Upper lobe of left lung (tissue), 6 donors: Measurements from ENCODE around the gene LDAF1. TPM values are rescaled to one million over a fixed set of nuclear protein-coding genes. Genes with fewer than 3 reads are reported as not detected.
"Not testable (repeated sequence)": the region's sequence is repeated elsewhere in the genome, so short reads cannot be mapped to it uniquely, and the experiment has no call there.

Experiments used
- ATAC-seq, 2 donors: fragments of 200-7000 bp; cut with Tn5 transposase; one replicate each; pipeline ENCODE4 v1.9.1; 2022; ENCODE audit warnings: mild to moderate bottlenecking in 2 of 2, moderate library complexity in 2 of 2; ENCODE audit not compliant: low FRiP score in 2 of 2
- DNase-seq, 2 donors: peaks; one replicate each; pipeline ENCODE4 v3.0.0-alpha.2; 2019 to 2020
- H3K27ac ChIP-seq, 4 donors: fragments of 200-600 bp; sonication (generic); one replicate each; pipeline ENCODE4 v1.5.1; 2016 to 2019
- H3K27me3 ChIP-seq, 4 donors: fragments of 200-600 bp; sonication (generic); one replicate each; pipeline ENCODE4 v1.5.1; 2017 to 2019
- H3K36me3 ChIP-seq, 4 donors: fragments of 200-600 bp; sonication (generic); one replicate each; pipeline ENCODE4 v1.5.1; 2016 to 2019
- H3K4me1 ChIP-seq, 4 donors: fragments of 200-600 bp; sonication (generic); one replicate each; pipeline ENCODE4 v1.5.1; 2018 to 2019
- H3K4me3 ChIP-seq, 4 donors: fragments of 200-600 bp; sonication (generic); one replicate each; pipeline ENCODE4 v1.5.1; 2017 to 2019; ENCODE audit warnings: mild to moderate bottlenecking in 2 of 4, moderate library complexity in 1 of 4
- H3K9me3 ChIP-seq, 4 donors: fragments of 200-600 bp; sonication (generic); one replicate each; pipeline ENCODE4 v1.5.1; 2018 to 2019
- CTCF ChIP-seq, 6 experiments: fragments of 450-650 bp in 4 of 6; fragments of 200-600 bp in 2 of 6; sonication (generic) in 2 of 6; IDR thresholded peaks; one replicate each; pipeline ENCODE4 v1.5.1; 2016 to 2019; ENCODE audit warnings: antibody characterized with exemption in 6 of 6
- EP300 ChIP-seq, 4 donors: sonication (generic); formaldehyde crosslinking; IDR thresholded peaks; one replicate each; pipeline ENCODE4 v1.5.1; 2017; ENCODE audit warnings: antibody characterized with exemption in 4 of 4, control low read depth in 2 of 4
- POLR2A ChIP-seq, 4 donors: fragments of 450-650 bp; IDR thresholded peaks; one replicate each; pipeline ENCODE4 v1.5.1; 2016 to 2017; ENCODE audit warnings: antibody characterized with exemption in 4 of 4, mild to moderate bottlenecking in 2 of 4
- POLR2AphosphoS5 ChIP-seq, 2 donors: sonication (generic); formaldehyde crosslinking; IDR thresholded peaks; one replicate each; pipeline ENCODE4 v1.5.1; 2017; ENCODE audit warnings: antibody characterized with exemption in 2 of 2
- WGBS, 2 donors: methylation state at CpG; one replicate each; pipeline ENCODE4 v1.1.5; 2017 to 2018; 5-methylcytosine and 5-hydroxymethylcytosine counted together
- total RNA-seq, 6 donors: library from RNA; depleted of rRNA in 4 of 6; stranded (reverse); fragments of >200 nt in 4 of 6; gene quantifications; one replicate each; pipeline versions ENCODE4 v1.1.0 to v1.2.1, GENCODE V29; 2016 to 2021
- donor health status: DM: no; HTN: no; CAD: no; lungs with moderate emphysema.
- donor health status: DM: no; HTN: yes; CAD: no; lungs with severe emphysema.

The LDAF1 gene
- total RNA-seq, 6 donors from 2014 or later: 16.8 to 52.7 (median 39.1) TPM

- no peak overlapping the region for H3K4me3 ChIP-seq
- no peak overlapping the region for H3K27ac ChIP-seq
- peaks cover 0 to 8% (median 0%) of the 10 kb centered on the region in 4 donors for H3K4me1 ChIP-seq
- ATAC-seq: no peak
- no peak for DNase-seq
- TF ChIP-seq EP300 (IDR thresholded peaks at IDR 0.05) (no peak), CTCF (IDR thresholded peaks at IDR 0.05) (no peak), POLR2AphosphoS5 (IDR thresholded peaks at IDR 0.05) (no peak), POLR2A (IDR thresholded peaks at IDR 0.05) (no peak)
- WGBS, 2 donors: 53 to 81% methylated on average over 1 of the region's 1 CpG
- H3K9me3 ChIP-seq: no peaks in the 10 kb centered on the region
- no peaks in the 10 kb centered on the region for H3K36me3 ChIP-seq
- no peaks in the 10 kb centered on the region for H3K27me3 ChIP-seq
Measured at GRCh38 chr16:21192991-21193390, 34.5 kb downstream of the LDAF1 start.

DNA sequence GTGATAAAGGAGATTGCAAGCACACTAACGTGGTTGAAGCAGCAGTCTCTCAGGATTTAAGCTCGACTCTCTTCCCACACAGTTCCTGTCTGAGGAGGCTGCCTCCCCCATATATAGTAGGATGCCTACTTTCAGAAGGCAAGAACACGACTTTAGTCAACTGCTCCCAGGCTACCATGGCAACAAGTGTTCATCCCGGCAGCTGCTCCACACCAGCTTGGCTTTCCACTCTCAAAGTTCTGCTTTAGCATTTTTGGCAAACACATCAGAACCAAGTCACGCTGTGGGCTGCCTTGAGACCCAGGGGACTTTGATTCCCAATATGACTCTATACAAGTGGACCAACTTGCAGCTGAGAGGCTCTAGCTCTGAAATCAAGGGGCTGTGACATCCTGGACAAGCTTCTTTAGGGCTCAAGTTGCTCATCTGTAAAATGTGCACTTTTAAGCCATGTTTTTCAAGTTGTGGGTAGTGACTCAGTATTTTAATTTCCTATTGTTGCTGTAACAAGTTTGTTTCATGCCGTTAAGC is 36.4 kb downstream of the LDAF1 start:
- no peaks in the 10 kb centered on the region for H3K36me3 ChIP-seq
- H3K27ac ChIP-seq: no peak overlapping the region
- no peak for TF ChIP-seq EP300 (IDR thresholded peaks at IDR 0.05)
- no peaks in the 10 kb centered on the region for H3K4me1 ChIP-seq
- H3K27me3 ChIP-seq: no peaks in the 10 kb centered on the region
- H3K4me3 ChIP-seq: no peak overlapping the region
- WGBS, 2 donors: 56 to 70% methylated on average over 6 of the region's 6 CpGs
- no peaks in the 10 kb centered on the region for H3K9me3 ChIP-seq
- no peak for DNase-seq
- no peak for ATAC-seq

DNA sequence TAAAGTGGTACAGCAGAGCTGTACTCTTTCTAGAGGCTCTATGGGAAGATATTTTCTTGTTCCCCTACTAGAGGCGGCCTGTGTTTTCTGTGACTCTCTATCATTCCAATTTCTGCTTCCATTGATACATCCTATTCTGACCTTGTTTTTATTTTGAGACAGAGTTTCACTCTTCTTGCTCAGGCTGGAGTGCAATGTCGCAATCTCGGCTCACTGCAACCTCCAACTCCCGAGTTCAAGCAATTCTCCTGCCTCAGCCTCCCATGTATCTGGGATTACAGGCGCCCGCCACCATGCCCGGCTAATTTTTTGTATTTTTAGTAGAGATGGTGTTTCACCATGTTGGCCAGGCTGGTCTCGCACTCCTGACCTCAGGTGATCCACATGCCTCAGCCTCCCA is 36.9 kb downstream of the LDAF1 start:
- ATAC-seq, H3K27ac ChIP-seq, H3K4me1 ChIP-seq, H3K27me3 ChIP-seq, H3K9me3 ChIP-seq, H3K4me3 ChIP-seq, DNase-seq, H3K36me3 ChIP-seq: not testable (repeated sequence)
- WGBS, 2 donors: 85 to 90% methylated on average over 8 of the region's 8 CpGs

GRCh38 chr16:21197112-21197511 is 38.6 kb downstream of the LDAF1 start:
- H3K4me1 ChIP-seq: no peaks in the 10 kb centered on the region
- WGBS, 2 donors: 81 to 85% methylated on average over 1 of the region's 1 CpG
- no peaks in the 10 kb centered on the region for H3K36me3 ChIP-seq
- no peaks in the 10 kb centered on the region for H3K9me3 ChIP-seq
- ATAC-seq (no peak), DNase-seq (no peak)
- no peak overlapping the region for H3K4me3 ChIP-seq
- no peak overlapping the region for H3K27ac ChIP-seq
- TF ChIP-seq POLR2AphosphoS5 (IDR thresholded peaks at IDR 0.05): no peak
- TF ChIP-seq EP300 (IDR thresholded peaks at IDR 0.05): no peak
- no peak for TF ChIP-seq POLR2A (IDR thresholded peaks at IDR 0.05)
- no peak for TF ChIP-seq CTCF (IDR thresholded peaks at IDR 0.05)
- no peaks in the 10 kb centered on the region for H3K27me3 ChIP-seq

DNA sequence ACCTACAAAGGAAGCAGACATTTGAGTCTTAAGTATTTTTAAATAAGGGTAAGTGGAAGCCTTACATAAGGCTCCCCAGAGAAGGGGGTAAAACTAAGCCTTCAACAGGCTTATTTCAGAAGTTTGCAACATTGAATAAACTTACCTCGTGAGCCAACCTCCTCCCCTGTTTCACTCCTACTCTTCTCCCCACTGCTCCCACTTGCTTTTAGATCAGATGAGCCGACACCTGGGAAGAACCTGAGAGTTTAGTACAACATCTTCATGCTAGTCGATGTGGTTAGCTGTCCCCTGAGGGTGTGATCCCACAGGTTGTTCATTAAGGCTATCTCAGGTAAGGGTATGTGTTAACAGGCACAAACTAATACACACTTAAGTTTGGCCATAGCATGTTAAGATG is 39.1 kb downstream of the LDAF1 start:
- no peak for DNase-seq

More for the DNA sequence above, 39.1 kb downstream of the LDAF1 start:
- Histone ChIP-seq H3K4me1 (no peaks in the 10 kb centered on the region), H3K9me3 (no peaks in the 10 kb centered on the region), H3K27me3 (no peaks in the 10 kb centered on the region), H3K4me3 (no peak overlapping the region), H3K36me3 (no peaks in the 10 kb centered on the region), H3K27ac (no peak overlapping the region)
- ATAC-seq: no peak
- TF ChIP-seq POLR2A (IDR thresholded peaks at IDR 0.05) (no peak), EP300 (IDR thresholded peaks at IDR 0.05) (no peak), CTCF (IDR thresholded peaks at IDR 0.05) (no peak), POLR2AphosphoS5 (IDR thresholded peaks at IDR 0.05) (no peak)
- WGBS, 2 donors: 78% methylated on average over 3 of the region's 3 CpGs
